ENCODE data around the gene TSPAN15. TPM values are rescaled to one million over a fixed set of nuclear protein-coding genes. Genes with fewer than 3 reads are reported as not detected.

Gene TSPAN15
- total and polyA plus RNA-seq, 2 of the 4 experiments (the other 2 are of a cell fraction): 0.48 TPM; not detected in 1

GRCh38 chr10:69418052-69418752, 33.1 kb upstream of the TSPAN15 start (continued):
- TF ChIP-seq CHD1 (IDR thresholded peaks at IDR 0.05; ENCODE audit: low read depth, low read length): no peak

DNA sequence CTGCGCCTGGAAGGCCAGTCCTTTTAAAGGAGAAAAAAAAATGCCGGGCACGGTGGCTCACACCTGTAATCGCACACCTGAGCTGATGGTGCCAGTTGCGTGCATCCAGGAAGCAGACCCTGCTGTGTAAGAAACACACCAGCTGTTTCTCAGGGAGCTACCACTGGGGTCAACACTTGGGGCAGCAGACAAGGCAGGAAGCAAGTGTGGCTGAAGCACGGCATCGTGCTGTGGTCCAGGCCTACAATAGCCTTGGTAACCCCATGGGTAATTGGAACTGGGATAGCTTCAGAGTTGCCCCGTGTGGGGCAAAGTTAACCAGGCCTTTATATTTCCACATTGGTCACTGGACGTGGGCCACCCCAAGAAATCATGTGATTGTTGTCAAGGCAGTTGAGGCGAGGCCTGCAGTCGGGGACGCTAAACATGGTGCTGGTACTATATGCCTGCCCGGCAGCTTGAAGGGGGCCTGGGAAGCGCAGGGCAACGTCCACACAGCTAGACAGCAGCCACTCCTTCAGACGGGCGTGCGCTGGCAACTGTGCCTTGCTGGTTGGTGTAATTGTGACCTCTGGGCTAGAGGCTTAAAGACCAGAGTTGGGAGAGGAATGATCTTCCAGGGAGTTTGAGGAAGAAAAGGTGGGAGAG, 32.0 kb upstream of the TSPAN15 start:
- dilution Hi-C loops (cut with HindIII; ENCODE audit: low sequenced_read_pairs, unreplicated experiment): no loop called here

More for the DNA sequence above, 32.0 kb upstream of the TSPAN15 start:
- Histone ChIP-seq H2BK5ac (ENCODE audit: low read depth, low read length, poor library complexity, severe bottlenecking) (no peak overlapping the region), H4K91ac (ENCODE audit: insufficient read depth, low read depth, low read length) (no peak overlapping the region), H4K5ac (ENCODE audit: low read depth, low read length) (no peak overlapping the region), H2AK5ac (ENCODE audit: low read depth, low read length) (no peak overlapping the region), H3K4me2 (ENCODE audit: low read depth, low read length) (no peak overlapping the region), H3K18ac (ENCODE audit: low read depth, low read length) (no peak overlapping the region), H3K79me1 (ENCODE audit: low read depth in 1 of 2, low read length in 2 of 2) (no peaks in the 10 kb centered on the region), H4K20me1 (ENCODE audit: insufficient read depth, low read length) (no peaks in the 10 kb centered on the region), H3K36me3 (ENCODE audit: control insufficient read depth, insufficient read depth, low read length) (no peaks in the 10 kb centered on the region), H3K9ac (ENCODE audit: low read depth, low read length) (no peak overlapping the region), H3K9me1 (ENCODE audit: insufficient read depth, low read length) (peaks cover 5% of the 10 kb centered on the region; the same call in 1 of the 2 replicates), H3K56ac (ENCODE audit: extremely low read depth, insufficient read depth, low read length) (no peak overlapping the region), H2BK15ac (ENCODE audit: low read depth, low read length) (no peak overlapping the region), H3K27ac (ENCODE audit: insufficient read depth, low read length) (no peak overlapping the region), H2BK20ac (ENCODE audit: low read depth, low read length) (no peak overlapping the region), H3K9me3 (ENCODE audit: control insufficient read depth, insufficient read depth, low read length) (no peaks in the 10 kb centered on the region), H4K8ac (ENCODE audit: low read depth in 2 of 2, low read length in 2 of 2) (no peak overlapping the region), H3K4ac (ENCODE audit: low read depth, low read length) (no peak overlapping the region), H3K23ac (ENCODE audit: low read depth, low read length) (no peak overlapping the region), H3K4me1 (ENCODE audit: control insufficient read depth, insufficient read depth, low read length) (peaks cover 7% of the 10 kb centered on the region; the same call in 1 of the 2 replicates), H2BK120ac (ENCODE audit: low read depth, low read length) (no peak overlapping the region), H3K4me3 (ENCODE audit: insufficient read depth, low read depth, low read length) (no peak overlapping the region), H3K14ac (replicated peaks; ENCODE audit: low read depth, low read length) (no peak overlapping the region), H2AFZ (replicated peaks; ENCODE audit: low read length, poor library complexity) (no peak overlapping the region), H2AK9ac (replicated peaks; ENCODE audit: low read depth, low read length, poor library complexity) (no peak overlapping the region), H3K27me3 (ENCODE audit: control insufficient read depth, insufficient read depth, low read length) (peaks cover 42% of the 10 kb centered on the region)
- ATAC-seq (ENCODE audit: low read depth) (no peak), DNase-seq (no peak)
- TF ChIP-seq USF2 (IDR thresholded peaks at IDR 0.05; ENCODE audit: low read depth, low read length): no peak
- TF ChIP-seq CTCF (conservative IDR thresholded peaks at IDR 0.05; ENCODE audit: low read depth, low read length): no peak
- TF ChIP-seq RCOR1 (IDR thresholded peaks at IDR 0.05; ENCODE audit: insufficient replicate concordance, low read length): no peak
- no peak for TF ChIP-seq MAZ (IDR thresholded peaks at IDR 0.05; ENCODE audit: borderline replicate concordance, low read depth, low read length)
- no peak for TF ChIP-seq CEBPB (IDR thresholded peaks at IDR 0.05; ENCODE audit: low read depth, low read length)
- TF ChIP-seq ELK1 (IDR thresholded peaks at IDR 0.05; ENCODE audit: borderline replicate concordance, low read depth, low read length): no peak
- WGBS, 2 experiments (ENCODE audit: extremely low coverage in 2 of 2, insufficient read length in 1 of 2): 87% methylated on average over 8 of the region's 18 CpGs; no CpG with 5 or more reads in 1 of the 2 experiments
- in situ Hi-C loops (cut with MboI; ENCODE audit: low sequenced_read_pairs) (loop anchor here (10.0 kb wide), 1 partner anchor 414 kb away; no protein-coding TSS in a partner anchor), intact Hi-C loops (cut with micrococcal nuclease) (loop anchor here (10.0 kb wide), 1 partner anchor 634 kb away; no protein-coding TSS in a partner anchor)
- ChIA-PET CTCF (interaction anchor here (1.8 kb wide), 1 partner anchor 11 kb away, joined by 6 read pairs; no protein-coding TSS in a partner anchor), POLR2A (ENCODE audit: unreplicated experiment) (no interaction called here)
- BruUV-seq (replicated peaks): no TSS peak
